MM.1S (cell line): ENCODE data around the gene TBL1X.

Source experiments
- EZH2 ChIP-seq: fragments of 300-600 bp; sonication (generic); optimal IDR thresholded peaks from 2 replicates; pipeline ENCODE3; 2017; ENCODE audit warnings: low read depth, mild to moderate bottlenecking, antibody characterized with exemption, low read length, mixed read lengths
- EZH2phosphoT487 ChIP-seq: fragments of 300-600 bp; sonication (generic); IDR thresholded peaks from 2 replicates; pipeline ENCODE4 v1.6.1; 2018; ENCODE audit warnings: antibody characterized with exemption, low read length
- TF ChIP-seq, protein P1 (sequence below): fragments of 300-600 bp; sonication (generic); IDR thresholded peaks from 2 replicates; pipeline ENCODE4 v1.5.1; 2016; ENCODE audit warnings: antibody characterized with exemption, low read length, mixed read lengths

DNA sequence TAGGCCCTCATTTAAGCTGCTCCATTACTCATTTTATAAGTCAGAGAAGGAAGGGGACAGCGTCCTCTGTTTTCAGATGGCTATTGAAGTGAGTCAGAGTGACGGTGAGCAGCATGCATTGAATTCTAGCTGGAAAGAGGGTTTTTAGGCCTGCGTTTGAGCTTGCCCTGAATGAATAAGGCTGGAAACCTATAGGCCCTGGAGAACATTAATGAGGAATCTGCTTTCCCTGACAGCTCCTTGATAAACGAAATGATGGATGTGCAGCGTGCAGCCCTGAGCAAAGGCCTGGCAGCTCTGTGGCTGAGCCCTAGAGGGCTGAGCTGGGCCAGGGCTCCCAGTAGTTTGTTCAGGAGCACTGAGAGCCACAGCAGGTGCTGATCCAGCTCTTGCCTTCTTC is 33.4 kb downstream of the TBL1X start:
- TF ChIP-seq, protein P1, sequence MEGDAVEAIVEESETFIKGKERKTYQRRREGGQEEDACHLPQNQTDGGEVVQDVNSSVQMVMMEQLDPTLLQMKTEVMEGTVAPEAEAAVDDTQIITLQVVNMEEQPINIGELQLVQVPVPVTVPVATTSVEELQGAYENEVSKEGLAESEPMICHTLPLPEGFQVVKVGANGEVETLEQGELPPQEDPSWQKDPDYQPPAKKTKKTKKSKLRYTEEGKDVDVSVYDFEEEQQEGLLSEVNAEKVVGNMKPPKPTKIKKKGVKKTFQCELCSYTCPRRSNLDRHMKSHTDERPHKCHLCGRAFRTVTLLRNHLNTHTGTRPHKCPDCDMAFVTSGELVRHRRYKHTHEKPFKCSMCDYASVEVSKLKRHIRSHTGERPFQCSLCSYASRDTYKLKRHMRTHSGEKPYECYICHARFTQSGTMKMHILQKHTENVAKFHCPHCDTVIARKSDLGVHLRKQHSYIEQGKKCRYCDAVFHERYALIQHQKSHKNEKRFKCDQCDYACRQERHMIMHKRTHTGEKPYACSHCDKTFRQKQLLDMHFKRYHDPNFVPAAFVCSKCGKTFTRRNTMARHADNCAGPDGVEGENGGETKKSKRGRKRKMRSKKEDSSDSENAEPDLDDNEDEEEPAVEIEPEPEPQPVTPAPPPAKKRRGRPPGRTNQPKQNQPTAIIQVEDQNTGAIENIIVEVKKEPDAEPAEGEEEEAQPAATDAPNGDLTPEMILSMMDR = no peak
- TF ChIP-seq EZH2 (no peak), EZH2phosphoT487 (no peak)
